CD4-positive, CD25-positive, alpha-beta regulatory T cell (primary cell): ENCODE results near the gene BIRC5. TPM values are rescaled to one million over a fixed set of nuclear protein-coding genes. Genes with fewer than 3 reads are reported as not detected.
A peak's percentile ranks its signal among the peaks of the same experiment; 100 is the strongest.

Experiments used
- ATAC-seq, 2 donors: fragments of 150-1000 bp; cut with Tn5 transposase; one replicate each; pipeline ENCODE4 v1.10.0; 2021; ENCODE audit warnings: low read depth in 2 of 2, moderate number of reproducible peaks in 2 of 2, moderate library complexity in 1 of 2
- DNase-seq, 3 donors: peaks; one replicate each; pipeline versions ENCODE4 v3.0.0 to v3.0.0-alpha.2; 2012 to 2022; ENCODE audit warnings: mixed read lengths in 1 of 3
- H3K27ac ChIP-seq: one replicate; pipeline ENCODE4 v1.7.0; 2013; ENCODE audit warnings: mild to moderate bottlenecking, low read length; ENCODE audit not compliant: insufficient read depth, poor library complexity, severe bottlenecking
- H3K27me3 ChIP-seq: one replicate; pipeline ENCODE4 v1.7.0; 2013; ENCODE audit warnings: low read length; ENCODE audit not compliant: control insufficient read depth, insufficient read depth
- H3K36me3 ChIP-seq: one replicate; pipeline ENCODE4 v1.7.0; 2013; ENCODE audit warnings: mild to moderate bottlenecking, low read length, moderate library complexity; ENCODE audit not compliant: control insufficient read depth, insufficient read depth
- H3K4me1 ChIP-seq: 2 replicates; pipeline ENCODE4 v1.7.0; 2013; ENCODE audit warnings: mild to moderate bottlenecking, low read length; ENCODE audit not compliant: insufficient read depth, control insufficient read depth, poor library complexity, severe bottlenecking
- H3K4me3 ChIP-seq: one replicate; pipeline ENCODE4 v1.7.0; 2013; ENCODE audit warnings: low read depth, mild to moderate bottlenecking, low read length, moderate library complexity
- H3K9me3 ChIP-seq, 2 experiments: 1 replicate in 1 of 2; 2 replicates in 1 of 2; pipeline ENCODE4 v1.7.0; 2013; ENCODE audit warnings: low read length in 2 of 2, mild to moderate bottlenecking in 1 of 2, moderate library complexity in 1 of 2; ENCODE audit not compliant: control insufficient read depth in 2 of 2
- H3K27ac Mint-ChIP-seq, 3 donors: one replicate each; pipeline ENCODE4 v1.8.0; 2020 to 2022; ENCODE audit warnings: mild to moderate bottlenecking in 3 of 3, mixed read lengths in 3 of 3, moderate library complexity in 2 of 3
- H3K27me3 Mint-ChIP-seq: one replicate; pipeline ENCODE4 v1.8.0; 2022; ENCODE audit warnings: mild to moderate bottlenecking, mixed read lengths
- H3K36me3 Mint-ChIP-seq: one replicate; pipeline ENCODE4 v1.8.0; 2020; ENCODE audit warnings: mixed read lengths
- H3K4me1 Mint-ChIP-seq, 4 donors: one replicate each; pipeline ENCODE4 v1.8.0; 2020 to 2022; ENCODE audit warnings: mixed read lengths in 4 of 4, mild to moderate bottlenecking in 1 of 4
- H3K4me3 Mint-ChIP-seq, 4 donors: one replicate each; pipeline ENCODE4 v1.8.0; 2020 to 2022; ENCODE audit warnings: mild to moderate bottlenecking in 4 of 4, mixed read lengths in 4 of 4, moderate library complexity in 3 of 4
- H3K9me3 Mint-ChIP-seq, 7 donors: one replicate each; pipeline ENCODE4 v1.8.0; 2020 to 2022; ENCODE audit warnings: mixed read lengths in 7 of 7, mild to moderate bottlenecking in 3 of 7, moderate library complexity in 2 of 7
- polyA plus RNA-seq, 4 donors: library from polyadenylated mRNA; unstranded; fragments of 300-500 nt; fragmentation: Illumina TruSeq; gene quantifications; one replicate each; pipeline ENCODE4 v1.2.3, GENCODE V29; 2021
- total RNA-seq: library from RNA; stranded (reverse); gene quantifications from one replicate; pipeline ENCODE4 v1.2.3, GENCODE V29; 2022

BIRC5 gene
- 2.7 TPM for total RNA-seq
- 10 to 100 TPM in 1 of 4 donors, 1 to 10 TPM in 3; 2.8 to 11.5 (median 7.5) TPM for polyA plus RNA-seq

- Mint-ChIP-seq H3K36me3 (no peaks in the 10 kb centered on the region), H3K27me3 (no peaks in the 10 kb centered on the region), H3K4me3 (peak within 1 kb of the TSS; percentile 75 to 94 (median 82)), H3K9me3 (no peaks in the 10 kb centered on the region), H3K27ac (peak within 1 kb of the TSS in 1 of 3 donors; percentile 52), H3K4me1 (peaks cover 0 to 14% (median 2%) of the 10 kb centered on the region in 4 donors)
- Histone ChIP-seq H3K27ac (peak within 1 kb of the TSS; percentile 23), H3K4me1 (peaks cover 6% of the 10 kb centered on the region), H3K9me3 (no peaks in the 10 kb centered on the region), H3K4me3 (no peak within 1 kb of the TSS), H3K36me3 (no peaks in the 10 kb centered on the region), H3K27me3 (no peaks in the 10 kb centered on the region)
- peak; percentile 100 for ATAC-seq
- peak; percentile 85 to 93 (median 89) for DNase-seq
Measured at GRCh38 chr17:78214016-78214705, at the start of gene BIRC5. Gene BIRC5, plus strand, starts transcription at chr17:78214253. Its CDS starts 64 bp downstream, at chr17:78214317.

- Mint-ChIP-seq H3K27me3 (peaks cover 1% of the 10 kb centered on the region), H3K36me3 (no peaks in the 10 kb centered on the region), H3K4me1 (peaks cover 0 to 8% (median 2%) of the 10 kb centered on the region in 4 donors), H3K4me3 (no peak overlapping the region), H3K27ac (no peak overlapping the region), H3K9me3 (no peaks in the 10 kb centered on the region)
- no peaks in the 10 kb centered on the region for H3K9me3 ChIP-seq
- no peaks in the 10 kb centered on the region for H3K36me3 ChIP-seq
- peaks cover 17% of the 10 kb centered on the region for H3K4me1 ChIP-seq
- H3K4me3 ChIP-seq, result no peak overlapping the region
- DNase-seq, result no peak
- no peak overlapping the region for H3K27ac ChIP-seq
- ATAC-seq, result no peak
- no peaks in the 10 kb centered on the region for H3K27me3 ChIP-seq
Measured at GRCh38 chr17:78164748-78165607, 49.1 kb upstream of the BIRC5 start.

- no peak overlapping the region for H3K27ac Mint-ChIP-seq
- DNase-seq, result no peak
- H3K4me1 Mint-ChIP-seq, result peaks cover 0 to 20% (median 1%) of the 10 kb centered on the region in 4 donors
- no peaks in the 10 kb centered on the region for H3K27me3 Mint-ChIP-seq
- ATAC-seq, result no peak
- Histone ChIP-seq H3K27me3 (no peaks in the 10 kb centered on the region), H3K36me3 (no peaks in the 10 kb centered on the region), H3K27ac (no peak overlapping the region), H3K9me3 (no peaks in the 10 kb centered on the region), H3K4me1 (peaks cover 24% of the 10 kb centered on the region), H3K4me3 (no peak overlapping the region)
- no peaks in the 10 kb centered on the region for H3K9me3 Mint-ChIP-seq
- peaks cover 4% of the 10 kb centered on the region for H3K36me3 Mint-ChIP-seq
- H3K4me3 Mint-ChIP-seq, result peak overlapping the region in 1 of 4 donors; percentile 78
Measured at GRCh38 chr17:78166416-78166815, 47.6 kb upstream of the BIRC5 start.

GRCh38 chr17:78168242-78168902 is 45.7 kb upstream of the BIRC5 start, which contains the start of gene SYNGR2:
Gene SYNGR2, plus strand, starts transcription at chr17:78168581. Its CDS starts 36 bp downstream, at chr17:78168617.
- Histone ChIP-seq H3K36me3 (peaks cover 3% of the 10 kb centered on the region), H3K4me3 (peak within 1 kb of the TSS; percentile 37), H3K27me3 (no peaks in the 10 kb centered on the region), H3K9me3 (no peaks in the 10 kb centered on the region), H3K4me1 (peaks cover 41% of the 10 kb centered on the region), H3K27ac (peak within 1 kb of the TSS; percentile 82)
- DNase-seq, result peak; percentile 80 to 90 (median 87)
- ATAC-seq, result peak; percentile 89 to 91
- Mint-ChIP-seq H3K4me3 (peak within 1 kb of the TSS; percentile 32 to 88 (median 82)), H3K27ac (peak within 1 kb of the TSS; percentile 20 to 85 (median 78)), H3K4me1 (peaks cover 2 to 40% (median 17%) of the 10 kb centered on the region in 4 donors), H3K9me3 (peaks cover 0 to 2% (median 0%) of the 10 kb centered on the region in 7 donors), H3K27me3 (no peaks in the 10 kb centered on the region), H3K36me3 (peaks cover 11% of the 10 kb centered on the region)

GRCh38 chr17:78168903-78169793 is 44.9 kb upstream of the BIRC5 start:
- H3K36me3 Mint-ChIP-seq, result peaks cover 15% of the 10 kb centered on the region
- peak overlapping the region; percentile 78 to 88 (median 86) for H3K4me3 Mint-ChIP-seq
- H3K4me1 Mint-ChIP-seq, result peaks cover 6 to 47% (median 24%) of the 10 kb centered on the region in 4 donors
- ATAC-seq (peak in 1 of 2 donors; percentile 6), DNase-seq (peak in 1 of 3 donors; percentile 63)
- no peaks in the 10 kb centered on the region for H3K9me3 ChIP-seq
- H3K36me3 ChIP-seq, result peaks cover 3% of the 10 kb centered on the region
- H3K9me3 Mint-ChIP-seq, result peaks cover 0 to 2% (median 0%) of the 10 kb centered on the region in 7 donors
- peaks cover 49% of the 10 kb centered on the region for H3K4me1 ChIP-seq
- no peaks in the 10 kb centered on the region for H3K27me3 Mint-ChIP-seq
- no peaks in the 10 kb centered on the region for H3K27me3 ChIP-seq
- H3K27ac ChIP-seq, result peak overlapping the region; percentile 82
- H3K27ac Mint-ChIP-seq, result peak overlapping the region; percentile 20 to 79 (median 78)
- H3K4me3 ChIP-seq, result no peak overlapping the region

GRCh38 chr17:78170692-78171590 is 43.1 kb upstream of the BIRC5 start:
- ATAC-seq, result no peak
- no peaks in the 10 kb centered on the region for H3K9me3 ChIP-seq
- H3K4me1 Mint-ChIP-seq, result peaks cover 6 to 53% (median 25%) of the 10 kb centered on the region in 4 donors
- peaks cover 15% of the 10 kb centered on the region for H3K36me3 Mint-ChIP-seq
- no peak overlapping the region for H3K4me3 ChIP-seq
- H3K4me3 Mint-ChIP-seq, result peak overlapping the region; percentile 62 to 87 (median 80)
- H3K4me1 ChIP-seq, result peaks cover 53% of the 10 kb centered on the region
- H3K9me3 Mint-ChIP-seq, result peaks cover 0 to 2% (median 0%) of the 10 kb centered on the region in 7 donors
- no peaks in the 10 kb centered on the region for H3K27me3 Mint-ChIP-seq
- no peaks in the 10 kb centered on the region for H3K27me3 ChIP-seq
- H3K36me3 ChIP-seq, result peaks cover 3% of the 10 kb centered on the region
- H3K27ac Mint-ChIP-seq, result peak overlapping the region; percentile 38 to 86 (median 78)
- no peak for DNase-seq
- no peak overlapping the region for H3K27ac ChIP-seq
